Caco-2 (cell line): ENCODE measurements around the gene SOD2. TPM values are rescaled to one million over a fixed set of nuclear protein-coding genes. Genes with fewer than 3 reads are reported as not detected.

Experiments used
- BruUV-seq: library from RNA; stranded (reverse); fragments of 400-500 nt; replicated peaks from 2 replicates; lab custom pipeline; 2021; lab: Mats Ljungman, UMichigan
- CTCF ChIA-PET: fragments of 300-600 bp; sonication (Branson Sonifier 250); formaldehyde crosslinking; loops from one replicate; lab custom pipeline; 2022; ENCODE audit warnings: antibody characterized with exemption; lab: Charles Lee
- POLR2A ChIA-PET: fragments of 300-600 bp; sonication (Branson Sonifier 250); formaldehyde crosslinking; loops from one replicate; lab custom pipeline; 2022; ENCODE audit warnings: antibody characterized with exemption; lab: Charles Lee
- DNase-seq, 2 experiments: peaks; one replicate each; pipeline versions ENCODE4 v3.0.0 to v3.0.0-alpha.2; 2020 to 2022
- H3K27me3 ChIP-seq: replicated peaks from 2 replicates; pipeline ENCODE4 v1.6.0; 2011; ENCODE audit warnings: low read length; ENCODE audit not compliant: control insufficient read depth, insufficient read depth
- H3K36me3 ChIP-seq: 2 replicates; pipeline ENCODE4 v1.5.1; 2011; ENCODE audit warnings: low read length; ENCODE audit not compliant: control insufficient read depth, insufficient read depth
- H3K4me1 ChIP-seq: fragments of 250-450 bp; sonication (Bioruptor Pico); 2 replicates; pipeline ENCODE4 v1.5.1; 2020; ENCODE audit warnings: mild to moderate bottlenecking
- H3K4me3 ChIP-seq: 2 replicates; pipeline ENCODE4 v1.5.1; 2011; ENCODE audit warnings: low read depth, mild to moderate bottlenecking, control low read depth, low read length
- H3K9me3 ChIP-seq: fragments of 250-450 bp; sonication (Bioruptor Pico); 2 replicates; pipeline ENCODE4 v1.5.1; 2020; ENCODE audit warnings: mild to moderate bottlenecking, moderate library complexity
- H3K27ac Mint-ChIP-seq: one replicate; pipeline ENCODE4 v1.8.0; 2022; ENCODE audit warnings: mixed read lengths; ENCODE audit not compliant: unreplicated experiment
- H3K27me3 Mint-ChIP-seq: one replicate; pipeline ENCODE4 v1.8.0; 2022; ENCODE audit warnings: mixed read lengths; ENCODE audit not compliant: insufficient read depth, unreplicated experiment
- H3K36me3 Mint-ChIP-seq: one replicate; pipeline ENCODE4 v1.8.0; 2022; ENCODE audit warnings: mild to moderate bottlenecking, mixed read lengths; ENCODE audit not compliant: insufficient read depth, unreplicated experiment
- H3K4me1 Mint-ChIP-seq: one replicate; pipeline ENCODE4 v1.8.0; 2022; ENCODE audit warnings: low read depth, mixed read lengths; ENCODE audit not compliant: unreplicated experiment
- H3K4me3 Mint-ChIP-seq: one replicate; pipeline ENCODE4 v1.8.0; 2022; ENCODE audit warnings: mild to moderate bottlenecking, moderate library complexity, mixed read lengths; ENCODE audit not compliant: unreplicated experiment
- H3K9me3 Mint-ChIP-seq: one replicate; pipeline ENCODE4 v1.8.0; 2022; ENCODE audit warnings: mixed read lengths; ENCODE audit not compliant: unreplicated experiment
- intact Hi-C: fragments of 100-400 bp; cut with micrococcal nuclease; formaldehyde crosslinking; loops from one replicate; pipeline ENCODE4 v1.10.0; 2022; ENCODE audit not compliant: unreplicated experiment
- total RNA-seq: library from RNA; stranded (reverse); gene quantifications from 2 replicates; pipeline ENCODE4 v1.2.3, GENCODE V29; 2022
- TF ChIP-seq, protein P1 (sequence below), 2 experiments: fragments of 200-600 bp in 1 of 2; IDR thresholded peaks; 1 replicate in 1 of 2; 2 replicates in 1 of 2; pipeline versions ENCODE4 v1.5.1 to v1.8.0; 2011 to 2022; ENCODE audit warnings: antibody characterized with exemption in 1 of 2, control low read depth in 1 of 2, inconsistent platforms in 1 of 2, low read depth in 1 of 2, low read length in 1 of 2, mild to moderate bottlenecking in 1 of 2, moderate library complexity in 1 of 2; ENCODE audit not compliant: insufficient read depth in 1 of 2, severe bottlenecking in 1 of 2, unreplicated experiment in 1 of 2

Gene SOD2
- total RNA-seq, 1 experiment from 2014 or later = 110 TPM

- intact Hi-C loops = loop anchor here (2.0 kb wide), 1 partner anchor 132 kb away; no protein-coding TSS in a partner anchor
- Mint-ChIP-seq H3K27me3 (no peaks in the 10 kb centered on the region), H3K27ac (no peak overlapping the region), H3K9me3 (no peaks in the 10 kb centered on the region), H3K36me3 (peaks cover 4% of the 10 kb centered on the region), H3K4me1 (peaks cover 6% of the 10 kb centered on the region), H3K4me3 (no peak overlapping the region)
- TF ChIP-seq, protein P1, sequence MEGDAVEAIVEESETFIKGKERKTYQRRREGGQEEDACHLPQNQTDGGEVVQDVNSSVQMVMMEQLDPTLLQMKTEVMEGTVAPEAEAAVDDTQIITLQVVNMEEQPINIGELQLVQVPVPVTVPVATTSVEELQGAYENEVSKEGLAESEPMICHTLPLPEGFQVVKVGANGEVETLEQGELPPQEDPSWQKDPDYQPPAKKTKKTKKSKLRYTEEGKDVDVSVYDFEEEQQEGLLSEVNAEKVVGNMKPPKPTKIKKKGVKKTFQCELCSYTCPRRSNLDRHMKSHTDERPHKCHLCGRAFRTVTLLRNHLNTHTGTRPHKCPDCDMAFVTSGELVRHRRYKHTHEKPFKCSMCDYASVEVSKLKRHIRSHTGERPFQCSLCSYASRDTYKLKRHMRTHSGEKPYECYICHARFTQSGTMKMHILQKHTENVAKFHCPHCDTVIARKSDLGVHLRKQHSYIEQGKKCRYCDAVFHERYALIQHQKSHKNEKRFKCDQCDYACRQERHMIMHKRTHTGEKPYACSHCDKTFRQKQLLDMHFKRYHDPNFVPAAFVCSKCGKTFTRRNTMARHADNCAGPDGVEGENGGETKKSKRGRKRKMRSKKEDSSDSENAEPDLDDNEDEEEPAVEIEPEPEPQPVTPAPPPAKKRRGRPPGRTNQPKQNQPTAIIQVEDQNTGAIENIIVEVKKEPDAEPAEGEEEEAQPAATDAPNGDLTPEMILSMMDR (IDR thresholded peaks at IDR 0.05; ENCODE audit: insufficient read depth in 1 of 2, low read depth in 1 of 2, low read length in 1 of 2, severe bottlenecking in 1 of 2, unreplicated experiment in 1 of 2) = peak; percentile 42
- ChIA-PET CTCF (no interaction called here), POLR2A (no interaction called here)
- no TSS peak for BruUV-seq
- no peaks in the 10 kb centered on the region for H3K4me1 ChIP-seq
- peak in 1 of 2 experiments; percentile 67 for DNase-seq
- H3K4me3 ChIP-seq = no peak overlapping the region
- H3K27me3 ChIP-seq = no peaks in the 10 kb centered on the region
- H3K9me3 ChIP-seq = no peaks in the 10 kb centered on the region
- H3K36me3 ChIP-seq = no peaks in the 10 kb centered on the region
Observed at GRCh38 chr6:159720708-159721107, 27.7 kb upstream of the SOD2 start.

GRCh38 chr6:159719287-159719686, 26.2 kb upstream of the SOD2 start:
- H3K4me1 Mint-ChIP-seq = peaks cover 6% of the 10 kb centered on the region
- Histone ChIP-seq H3K4me1 (no peaks in the 10 kb centered on the region), H3K27me3 (no peaks in the 10 kb centered on the region), H3K4me3 (no peak overlapping the region), H3K36me3 (no peaks in the 10 kb centered on the region), H3K9me3 (no peaks in the 10 kb centered on the region)
- no peaks in the 10 kb centered on the region for H3K27me3 Mint-ChIP-seq
- intact Hi-C loops = no loop called here
- H3K4me3 Mint-ChIP-seq = no peak overlapping the region
- no peak overlapping the region for H3K27ac Mint-ChIP-seq
- DNase-seq = no peak
- H3K36me3 Mint-ChIP-seq = peaks cover 9% of the 10 kb centered on the region
- TF ChIP-seq, protein P1 (IDR thresholded peaks at IDR 0.05; ENCODE audit: insufficient read depth in 1 of 2, low read depth in 1 of 2, low read length in 1 of 2, severe bottlenecking in 1 of 2, unreplicated experiment in 1 of 2) = no peak
- ChIA-PET CTCF (no interaction called here), POLR2A (no interaction called here)
- no TSS peak for BruUV-seq
- no peaks in the 10 kb centered on the region for H3K9me3 Mint-ChIP-seq

GRCh38 chr6:159718634-159719033, 25.6 kb upstream of the SOD2 start:
- POLR2A ChIA-PET = no interaction called here
- Histone ChIP-seq H3K36me3 (no peaks in the 10 kb centered on the region), H3K4me1 (no peaks in the 10 kb centered on the region), H3K27me3 (no peaks in the 10 kb centered on the region), H3K9me3 (no peaks in the 10 kb centered on the region), H3K4me3 (no peak overlapping the region)
- CTCF ChIA-PET = no interaction called here
- H3K4me3 Mint-ChIP-seq = no peak overlapping the region
- TF ChIP-seq, protein P1 (IDR thresholded peaks at IDR 0.05; ENCODE audit: insufficient read depth in 1 of 2, low read depth in 1 of 2, low read length in 1 of 2, severe bottlenecking in 1 of 2, unreplicated experiment in 1 of 2) = no peak
- intact Hi-C loops = no loop called here
- no TSS peak for BruUV-seq
- H3K27ac Mint-ChIP-seq = no peak overlapping the region
- H3K27me3 Mint-ChIP-seq = no peaks in the 10 kb centered on the region
- H3K9me3 Mint-ChIP-seq = no peaks in the 10 kb centered on the region
- peaks cover 9% of the 10 kb centered on the region for H3K36me3 Mint-ChIP-seq
- no peak for DNase-seq
- H3K4me1 Mint-ChIP-seq = peaks cover 6% of the 10 kb centered on the region
